Suppressor macrophage treated with lipopolysaccharide for 4 hours (primary cell): ENCODE results near the gene ZNF19.

Experiments used
- DNase-seq: peaks from one replicate; pipeline ENCODE4 v3.0.0-alpha.2; 2020

Gene ZNF19

DNA sequence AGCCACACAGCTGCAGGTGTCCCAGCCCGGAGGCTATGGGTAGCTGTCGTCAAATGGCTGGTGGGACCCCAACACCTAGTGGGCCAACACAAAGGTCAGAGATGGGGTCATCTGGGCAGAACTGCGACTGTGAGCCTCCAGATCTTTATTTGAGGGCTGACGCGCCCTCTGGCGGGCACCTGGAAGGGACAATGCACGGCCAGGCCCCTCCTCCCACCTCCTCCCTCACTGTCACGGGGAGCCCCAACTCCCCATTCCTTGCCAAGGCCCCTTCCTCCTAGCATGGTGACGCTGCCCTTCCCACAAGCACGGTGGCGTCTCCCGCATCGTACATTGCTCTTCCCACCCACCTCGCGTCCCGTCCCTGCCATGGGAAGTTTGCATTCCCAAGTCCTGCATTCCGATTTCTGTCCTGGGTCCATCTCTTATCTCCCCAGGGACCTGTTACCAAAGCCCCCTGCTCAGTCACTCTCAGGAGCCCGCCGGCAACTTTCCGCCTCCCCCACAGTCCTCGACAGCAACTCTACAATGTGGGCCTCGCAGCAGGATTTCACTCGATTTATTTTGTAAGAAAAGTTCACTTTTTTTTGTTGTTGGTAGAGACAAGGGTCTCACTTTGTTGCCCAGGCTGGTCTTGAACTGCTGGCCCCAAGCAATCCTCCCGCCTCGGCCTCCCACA lies 48.3 kb downstream of the ZNF19 start:
- DNase-seq: no peak

DNA sequence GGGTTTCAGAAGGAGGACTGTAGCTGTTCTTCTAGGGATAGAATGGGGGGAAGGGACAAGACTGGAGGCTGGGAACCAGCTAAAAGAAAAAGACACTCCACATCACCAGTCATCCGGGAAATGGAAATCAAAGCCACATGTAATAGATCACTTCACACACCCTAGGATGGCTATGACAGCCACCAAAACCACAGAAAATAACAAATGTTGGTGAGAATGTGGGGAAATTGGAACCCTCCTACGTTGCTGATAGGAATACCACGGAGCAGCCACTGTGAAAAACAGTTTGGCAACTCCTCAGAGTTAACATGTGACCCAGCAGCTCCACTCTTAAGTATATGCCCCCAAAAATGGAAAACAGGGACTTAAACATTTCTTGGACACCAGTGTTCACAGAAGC lies 49.6 kb downstream of the ZNF19 start:
- no peak for DNase-seq

DNA sequence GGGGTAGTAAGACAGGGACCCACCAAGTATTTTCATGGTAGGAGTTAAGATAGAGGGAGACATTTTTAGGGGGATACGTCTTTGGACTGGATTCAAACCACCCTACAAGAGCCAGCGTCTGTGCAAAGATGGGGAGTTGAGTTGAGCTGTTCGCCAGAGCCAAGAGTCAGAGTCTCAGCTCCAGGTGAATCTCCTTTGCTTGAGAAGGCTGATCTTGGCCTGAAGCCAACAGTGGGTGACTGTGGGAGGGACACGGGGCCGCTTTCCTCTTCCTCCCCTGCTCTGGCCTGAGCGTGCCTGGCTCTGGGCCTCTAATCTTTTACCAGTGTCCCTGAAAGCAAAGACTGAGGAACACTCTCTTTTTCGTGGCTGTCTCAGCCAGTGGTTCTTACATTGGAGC lies 52.7 kb downstream of the ZNF19 start:
- no peak for DNase-seq

DNA sequence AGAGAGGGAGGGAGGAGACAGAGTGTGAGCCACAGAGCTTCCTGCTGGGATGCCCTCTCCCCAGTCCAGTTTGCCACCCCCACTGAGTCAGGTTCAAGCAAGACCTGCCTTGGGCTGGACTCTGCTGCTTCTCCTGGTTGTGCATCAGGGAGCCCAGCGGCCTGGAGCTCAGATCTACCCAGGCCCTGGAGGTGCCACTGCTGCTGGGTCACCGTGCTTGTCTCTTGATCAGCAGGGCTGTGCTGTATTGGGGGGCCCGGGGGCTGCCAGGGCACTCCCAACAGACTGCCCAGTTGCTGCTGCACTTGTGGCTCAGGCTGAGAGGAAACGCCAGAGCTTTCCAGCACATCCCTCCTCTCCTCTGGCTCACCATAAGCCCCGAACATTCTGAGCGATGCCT lies 56.2 kb downstream of the ZNF19 start:
- DNase-seq: no peak

DNA sequence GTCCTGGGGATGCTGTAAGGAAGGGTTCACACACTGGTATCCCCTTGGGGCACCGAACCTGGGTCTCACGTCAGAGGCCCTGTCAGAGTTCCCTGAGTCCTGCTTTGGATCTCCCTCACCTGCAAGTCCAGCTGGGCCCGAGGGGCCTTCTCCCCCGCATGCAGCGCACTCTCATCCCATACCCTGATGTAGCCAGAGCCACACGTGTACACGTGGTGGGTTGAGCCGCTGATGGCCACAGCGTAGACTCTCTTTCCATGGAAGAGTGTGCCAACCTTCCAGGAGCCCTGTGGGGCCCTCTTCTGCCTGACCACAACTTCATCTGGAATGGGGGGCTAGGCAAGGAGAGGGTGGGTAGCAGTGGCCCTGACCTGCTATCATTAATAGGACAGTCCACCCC lies 57.1 kb downstream of the ZNF19 start:
- DNase-seq: no peak

DNA sequence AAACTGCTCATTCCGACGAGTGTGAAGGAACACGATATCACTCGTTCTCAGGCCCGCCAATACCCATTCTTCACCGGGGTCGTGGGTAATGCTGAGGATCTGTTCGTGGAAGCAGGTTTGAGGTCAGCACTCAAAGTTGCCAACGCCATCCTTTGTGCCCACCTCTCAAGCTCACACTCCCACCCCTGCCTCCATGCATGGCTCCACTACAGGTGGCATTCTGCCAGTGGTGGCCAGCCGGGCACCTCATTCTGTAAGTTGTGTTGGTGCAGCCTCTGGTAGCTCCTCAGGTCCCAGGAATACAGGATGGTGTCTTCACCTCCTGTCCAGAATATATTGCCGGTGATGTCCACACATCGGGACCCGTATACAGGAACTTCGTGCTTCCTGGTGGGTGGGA lies 57.9 kb downstream of the ZNF19 start:
- no peak for DNase-seq

DNA sequence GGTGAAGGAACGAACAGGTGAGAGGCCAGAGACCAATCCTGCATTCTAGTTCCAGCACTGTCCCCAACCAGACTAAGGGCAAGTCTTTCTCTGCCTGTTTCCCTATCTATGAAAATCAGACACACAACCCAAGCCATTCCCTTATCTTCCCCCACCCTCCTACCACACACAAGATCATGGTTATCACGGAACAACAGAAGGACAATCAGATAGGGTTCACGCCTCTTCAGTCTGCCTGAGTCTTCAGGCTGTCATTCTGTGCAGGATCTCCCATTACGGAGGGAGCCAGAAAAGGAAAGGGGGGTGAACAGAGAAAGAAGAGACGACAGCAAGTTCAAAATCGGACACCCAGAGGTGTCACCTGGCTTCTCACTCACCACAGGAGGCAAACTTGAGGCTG lies 58.4 kb downstream of the ZNF19 start:
- DNase-seq: no peak

DNA sequence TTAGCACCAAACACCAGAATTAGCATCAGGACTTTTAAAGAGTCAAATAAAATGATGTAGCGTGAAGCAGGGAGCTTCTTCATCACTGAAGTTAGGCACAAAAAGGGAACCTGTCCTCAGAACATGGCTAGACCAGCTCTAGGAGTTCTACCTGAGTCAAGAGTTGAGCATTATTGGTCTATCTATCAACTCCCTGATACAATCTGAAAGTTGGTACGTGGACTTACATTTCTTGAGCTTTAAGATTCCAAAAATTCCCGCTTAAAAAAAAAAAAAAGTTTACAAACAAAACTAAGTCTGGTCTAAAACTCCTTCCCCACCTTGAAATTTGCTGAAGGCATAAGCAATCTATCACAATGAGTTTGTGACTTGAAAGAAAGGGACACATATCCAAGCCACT lies 59.5 kb downstream of the ZNF19 start:
- no peak for DNase-seq

DNA sequence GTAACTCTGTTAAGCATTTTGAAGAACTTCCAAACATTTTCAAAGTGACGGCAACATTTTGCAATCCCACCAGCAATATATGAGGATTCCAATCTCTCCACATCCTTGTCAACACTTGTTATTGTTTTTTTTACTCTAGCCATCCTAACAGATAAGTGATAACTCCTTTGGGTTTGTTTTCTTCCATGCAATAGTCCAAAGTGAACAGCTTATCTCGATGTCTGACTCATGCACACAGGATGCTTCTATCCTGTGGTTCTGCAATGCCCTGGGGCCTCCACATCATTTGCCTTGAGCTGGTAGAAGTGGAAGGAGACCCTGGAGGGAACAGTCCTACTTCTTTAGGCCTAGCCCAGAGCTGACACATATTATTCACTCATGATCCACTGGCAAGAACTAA lies 60.2 kb downstream of the ZNF19 start:
- DNase-seq: no peak

DNA sequence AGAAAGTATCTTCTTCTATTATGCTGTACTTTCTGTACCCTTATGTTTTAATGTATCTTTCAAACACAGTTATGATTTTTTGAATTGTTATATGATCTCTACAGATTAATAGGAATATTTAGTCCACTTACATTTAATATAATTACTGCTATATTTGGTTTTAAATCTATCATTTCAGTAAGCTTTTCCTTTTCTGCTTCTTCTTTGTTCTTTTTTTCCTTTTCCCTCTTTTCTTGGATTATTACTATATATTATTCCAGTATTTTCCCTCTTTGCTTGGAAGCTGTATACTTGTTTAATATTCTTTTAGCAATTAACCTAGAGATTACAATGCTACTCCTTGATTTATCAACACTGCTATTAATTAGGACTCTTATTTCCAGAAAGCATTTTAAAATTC lies 60.7 kb downstream of the ZNF19 start:
- no peak for DNase-seq

DNA sequence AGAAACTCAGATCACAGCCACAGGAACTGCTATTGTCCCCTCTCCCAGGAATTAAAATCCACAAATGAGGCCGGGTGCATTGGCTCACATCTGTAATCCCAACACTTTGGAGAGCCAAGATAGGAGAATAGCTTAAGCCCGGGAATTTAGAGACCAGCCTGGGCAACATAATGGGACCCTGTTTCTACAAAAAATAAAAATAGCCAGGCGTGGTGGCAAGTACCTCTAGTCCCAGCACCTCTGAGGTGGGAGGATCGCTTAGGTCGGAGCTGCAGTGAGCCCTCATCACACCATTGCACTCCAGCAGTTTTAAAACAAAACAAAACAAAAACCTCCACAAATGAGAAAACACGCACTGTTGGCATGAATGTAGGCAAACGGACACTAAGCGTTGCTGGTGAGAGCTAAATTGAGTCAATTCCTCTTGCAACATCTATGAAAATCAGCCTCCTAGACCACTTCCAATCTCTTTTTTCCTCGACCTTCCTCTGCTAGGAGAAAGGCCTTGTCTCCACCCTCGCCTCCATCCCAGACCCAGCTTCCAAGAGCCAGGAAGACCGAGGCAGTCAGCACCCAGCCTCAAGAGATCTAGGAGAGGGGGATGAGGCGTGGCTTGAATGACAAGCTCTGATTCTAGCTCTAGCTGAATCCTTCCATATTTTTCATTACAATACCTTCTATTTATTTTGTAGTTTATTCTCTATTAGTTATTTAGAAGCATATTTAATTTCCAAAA lies 62.1 kb downstream of the ZNF19 start:
- no peak for DNase-seq

DNA sequence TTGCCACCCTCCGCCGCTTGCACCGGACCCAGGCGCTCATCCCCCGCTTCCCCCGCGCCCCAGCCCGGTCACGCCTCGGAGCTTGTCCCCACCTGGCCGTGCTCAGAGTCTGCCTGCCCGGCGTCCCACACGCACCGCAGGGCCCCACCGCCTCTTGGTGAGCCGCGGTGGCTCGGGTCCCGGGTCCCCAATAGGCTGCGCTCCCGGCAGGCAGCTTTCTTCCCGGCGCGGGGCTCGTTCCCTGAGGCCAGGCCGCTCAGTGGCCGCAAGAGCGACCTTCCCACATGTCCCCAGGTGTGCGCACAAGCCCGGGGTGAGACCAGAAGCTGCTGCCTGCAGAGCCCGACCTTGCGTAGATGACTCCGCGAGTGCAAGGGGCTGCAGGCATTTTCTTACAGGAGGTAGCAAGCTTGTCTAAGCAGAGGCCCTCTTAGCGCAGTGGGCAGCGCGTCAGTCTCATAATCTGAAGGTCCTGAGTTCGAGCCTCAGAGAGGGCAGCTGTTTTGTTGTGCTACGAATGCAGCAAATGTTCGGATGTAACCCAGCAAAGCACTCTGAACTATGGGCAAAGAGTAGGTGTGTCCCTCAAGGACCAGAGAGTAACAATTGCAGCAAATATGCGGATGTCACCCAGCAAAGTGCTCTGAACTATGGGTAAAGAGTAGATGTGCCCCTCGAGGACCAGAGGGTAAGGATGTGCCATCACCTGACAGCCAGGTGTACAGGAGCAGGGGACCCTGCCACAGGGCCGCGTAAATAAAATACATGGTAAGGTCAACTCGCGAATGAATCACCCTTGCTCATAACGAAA lies 62.9 kb downstream of the ZNF19 start:
- DNase-seq: no peak

DNA sequence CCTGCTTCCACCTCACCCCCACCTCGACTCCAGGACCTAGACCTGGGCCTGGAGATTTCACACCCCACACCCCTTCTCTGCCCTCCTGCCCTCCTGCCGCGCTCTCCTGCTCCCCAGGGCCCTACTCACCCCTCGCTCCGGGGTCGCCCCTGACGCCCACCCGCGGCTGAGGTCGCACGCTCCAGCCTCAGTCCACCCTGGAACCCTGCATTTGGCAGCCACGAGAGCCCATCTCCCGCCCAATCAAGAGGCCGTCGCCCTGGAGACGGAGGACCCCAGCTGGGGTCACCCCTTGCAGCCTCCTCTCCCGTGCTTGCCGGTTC lies 63.4 kb downstream of the ZNF19 start:
- DNase-seq: no peak

DNA sequence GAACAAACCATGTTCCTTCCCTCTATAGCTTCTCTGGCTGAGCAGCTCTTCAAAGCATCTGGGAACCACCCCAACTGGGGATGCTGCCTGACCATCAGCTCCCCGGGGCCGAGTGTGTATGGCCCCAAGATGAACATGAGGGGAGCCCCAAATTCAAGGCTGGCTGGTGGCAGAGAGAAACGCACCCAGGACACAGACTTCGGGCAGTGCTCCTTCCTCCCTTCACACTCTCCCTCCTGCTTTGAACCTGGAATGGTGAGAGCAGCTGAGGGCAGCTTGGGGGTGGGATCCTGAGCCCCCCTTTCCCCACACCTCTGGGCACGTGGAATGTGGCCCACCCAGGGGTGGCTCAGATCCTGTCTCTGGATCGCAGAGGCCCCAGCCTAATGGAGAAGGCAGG lies 64.5 kb downstream of the ZNF19 start:
- DNase-seq: no peak

DNA sequence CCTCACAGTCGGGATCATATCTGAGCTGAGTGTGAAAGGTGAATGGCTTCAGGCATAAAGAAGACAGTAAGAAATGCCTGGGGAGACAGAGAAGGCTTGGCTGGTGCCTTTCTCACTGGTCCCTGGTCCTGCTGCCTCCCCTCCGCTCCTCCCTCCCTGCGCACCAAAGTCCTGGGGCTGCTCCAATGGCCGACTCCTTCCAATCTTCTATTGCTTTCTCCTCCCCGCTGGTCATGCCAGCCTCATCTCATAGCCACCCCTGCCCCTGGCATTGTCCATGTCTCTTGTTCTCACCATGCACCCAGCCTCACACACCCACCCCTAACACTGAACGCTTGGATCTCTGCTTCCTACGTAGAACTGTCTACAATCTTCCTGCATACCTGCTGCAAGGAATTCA lies 65.3 kb downstream of the ZNF19 start:
- no peak for DNase-seq
